ENCODE data around the gene CACNA1B.

GRCh38 chr9:138024831-138025291 lies 147.3 kb downstream of the CACNA1B start:
- TF ChIP-seq CTCF (IDR thresholded peaks at IDR 0.05) = no peak
- TF ChIP-seq POLR2A (IDR thresholded peaks at IDR 0.05) = no peak
- no peak for TF ChIP-seq POLR2AphosphoS5 (IDR thresholded peaks at IDR 0.05)

Measured in gastroesophageal sphincter (tissue), 3 donors.